ENCODE results near the gene RAMACL.
"Not testable (repeated sequence)": the region's sequence is repeated elsewhere in the genome, so short reads cannot be mapped to it uniquely, and the experiment has no call there.

RAMACL gene

DNA sequence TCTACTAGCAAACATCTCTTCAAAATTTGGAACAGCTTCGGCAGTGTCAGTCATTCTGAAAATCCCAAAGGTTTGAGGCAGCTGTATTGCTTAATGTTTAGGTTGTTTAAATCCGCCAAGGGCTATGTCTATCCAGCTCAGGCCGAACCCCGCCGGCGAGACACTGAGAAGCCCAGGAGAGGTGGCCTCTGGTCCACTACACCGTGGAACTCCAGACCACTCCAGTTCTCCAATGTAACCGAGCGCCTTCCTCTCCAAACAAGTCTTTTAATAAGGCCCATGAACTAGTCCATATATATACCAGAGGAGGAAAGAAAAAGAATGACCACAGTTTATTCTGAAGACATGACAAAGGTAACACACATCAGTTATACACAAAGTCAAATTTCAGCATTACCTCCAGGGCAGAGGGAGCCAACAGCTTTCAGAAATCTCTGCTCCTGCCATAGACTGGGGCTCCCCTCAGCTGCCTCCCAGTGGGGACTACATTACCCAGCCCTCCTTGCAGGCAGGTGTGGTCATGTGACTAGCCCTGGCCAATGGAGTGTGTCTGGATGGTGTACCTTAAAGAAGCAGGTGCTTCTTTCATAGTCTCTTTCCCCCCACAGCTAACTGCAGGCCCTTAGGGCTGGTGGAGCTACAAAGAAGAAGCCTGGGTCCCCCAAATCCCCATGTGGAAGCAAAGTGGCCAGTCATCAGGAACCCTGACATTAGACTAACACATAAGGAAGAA, at the start of gene RAMACL:
RAMACL (minus strand) TSS at position 255 of the 733 bp plus-strand sequence; CDS start at position 54, 201 bp downstream.
- DNase-seq (ENCODE audit: extremely low read depth in 1 of 2, low read depth in 1 of 2), result no peak

DNA sequence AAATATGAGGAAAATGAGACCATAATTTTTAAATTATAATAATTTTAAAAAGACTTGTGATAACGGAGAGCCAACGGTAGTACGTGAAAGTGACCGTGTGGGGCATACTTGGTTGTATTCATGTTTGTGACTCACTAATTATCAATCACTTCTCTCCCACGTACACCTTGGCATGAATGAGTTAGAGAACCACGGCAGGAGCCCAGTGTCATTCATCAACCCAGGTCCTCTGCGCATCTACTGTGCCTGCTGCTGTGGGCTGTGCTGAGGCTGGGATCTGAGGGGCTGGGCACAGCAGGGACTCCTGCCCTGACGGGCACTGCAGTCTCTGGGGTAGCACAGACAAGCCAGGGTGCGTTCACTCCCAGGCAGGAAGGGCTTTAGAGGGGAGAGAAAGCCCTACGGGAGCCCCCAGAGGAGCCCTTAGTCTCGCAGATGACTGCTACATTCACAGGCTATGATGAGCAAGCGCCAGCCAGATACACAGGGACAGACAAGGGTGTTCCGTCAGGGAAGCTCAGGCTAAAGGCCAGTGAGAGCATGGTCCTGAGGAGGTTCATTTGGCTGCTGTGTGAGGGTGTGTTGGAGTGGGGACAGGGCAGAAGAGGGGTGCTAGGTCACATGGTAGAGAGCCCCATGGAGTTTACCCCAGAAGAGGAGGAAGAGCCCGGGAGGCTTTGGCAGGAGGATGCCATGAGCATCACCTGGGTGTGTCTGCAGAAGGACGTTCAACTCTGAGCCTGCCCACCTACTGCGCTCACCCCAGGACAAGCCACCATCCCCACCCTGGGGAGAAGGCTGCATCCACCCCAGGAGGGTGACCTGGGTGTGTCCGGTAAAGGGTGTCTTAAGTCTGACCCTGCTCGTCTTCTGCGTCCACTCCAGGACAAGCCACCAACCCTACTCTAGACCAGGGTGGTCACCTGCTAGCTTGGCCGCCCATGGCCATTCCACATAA, 48.8 kb upstream of the RAMACL start:
- DNase-seq (ENCODE audit: extremely low read depth in 1 of 2, low read depth in 1 of 2), result no peak

DNA sequence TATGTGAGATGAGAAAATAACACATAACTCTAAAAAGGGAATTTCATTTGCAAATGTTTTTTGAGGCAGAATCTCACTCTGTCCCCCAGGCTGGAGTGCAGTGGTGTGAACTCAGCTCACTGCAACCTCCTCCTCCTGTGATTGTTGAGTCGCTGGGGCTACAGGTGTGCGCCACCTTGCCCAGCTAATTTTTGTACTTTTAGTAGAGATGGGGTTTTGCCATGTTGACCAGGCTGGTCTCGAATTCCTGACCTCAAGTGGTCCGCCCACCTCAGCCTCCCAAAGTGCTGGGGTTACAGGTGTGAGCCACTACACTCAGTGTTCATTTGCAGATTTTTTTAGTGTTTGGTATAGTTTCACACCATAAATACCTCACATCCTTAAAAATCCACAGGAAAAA, 48.1 kb upstream of the RAMACL start:
- DNase-seq (ENCODE audit: extremely low read depth in 1 of 2, low read depth in 1 of 2), result not testable (repeated sequence)

DNA sequence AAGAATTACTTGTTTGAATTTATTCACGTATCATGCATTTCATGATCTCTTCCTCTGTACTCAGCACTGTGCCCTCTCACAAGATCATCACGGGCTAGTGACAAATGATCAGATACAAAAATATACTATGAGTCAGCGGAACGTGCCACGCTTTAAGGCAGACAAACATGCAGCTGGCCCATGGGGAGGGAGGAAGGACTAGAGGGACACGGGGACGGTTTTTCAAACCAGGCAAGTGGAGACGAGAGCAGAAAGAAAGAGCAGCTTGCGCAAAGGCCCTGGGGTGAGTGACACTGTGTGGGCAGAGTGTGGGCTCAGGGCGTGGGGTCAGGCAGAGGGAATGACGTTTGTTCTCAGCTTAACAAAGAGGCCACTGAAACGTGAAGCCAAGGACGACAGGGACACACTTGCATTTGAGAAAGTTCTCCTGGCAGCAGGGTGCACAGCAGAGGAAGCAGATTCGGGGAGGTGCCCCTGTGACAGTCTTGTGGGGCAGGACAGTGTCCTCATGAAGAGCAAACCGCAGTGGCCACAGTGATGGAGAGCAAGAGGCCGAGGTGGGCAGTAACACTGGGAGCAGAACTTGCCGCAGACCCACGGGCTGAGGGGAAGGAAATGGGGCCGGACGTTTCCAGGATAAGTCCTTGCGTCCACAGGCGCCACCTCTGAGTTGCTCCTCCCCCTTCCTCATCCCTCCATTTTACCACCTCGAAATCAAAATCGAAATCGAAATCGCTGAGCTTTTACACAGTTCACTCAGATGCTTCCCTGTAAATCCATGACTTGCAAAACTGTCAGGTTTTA, 47.5 kb upstream of the RAMACL start:
- DNase-seq (ENCODE audit: extremely low read depth in 1 of 2, low read depth in 1 of 2), result no peak

DNA sequence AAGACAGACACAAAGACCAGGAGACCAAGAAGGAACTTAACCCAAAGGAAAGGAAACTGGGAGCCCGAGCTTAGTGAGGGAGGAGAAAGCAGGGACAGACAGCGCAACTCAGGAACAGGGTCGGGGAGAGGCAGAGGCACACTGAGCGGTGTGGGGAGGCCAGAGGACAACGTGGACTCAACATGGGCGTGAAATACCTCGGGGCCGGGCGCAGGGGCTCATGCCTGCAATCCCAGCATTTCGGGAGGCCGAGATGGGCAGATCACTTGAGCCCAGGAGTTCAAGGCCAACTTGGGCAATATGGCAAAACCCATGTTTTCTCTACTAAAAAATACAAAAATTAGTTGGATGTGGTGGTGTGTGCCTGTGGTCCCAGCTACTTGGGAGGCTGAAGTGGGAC, 46.3 kb upstream of the RAMACL start:
- no peak for DNase-seq (ENCODE audit: extremely low read depth in 1 of 2, low read depth in 1 of 2)

DNA sequence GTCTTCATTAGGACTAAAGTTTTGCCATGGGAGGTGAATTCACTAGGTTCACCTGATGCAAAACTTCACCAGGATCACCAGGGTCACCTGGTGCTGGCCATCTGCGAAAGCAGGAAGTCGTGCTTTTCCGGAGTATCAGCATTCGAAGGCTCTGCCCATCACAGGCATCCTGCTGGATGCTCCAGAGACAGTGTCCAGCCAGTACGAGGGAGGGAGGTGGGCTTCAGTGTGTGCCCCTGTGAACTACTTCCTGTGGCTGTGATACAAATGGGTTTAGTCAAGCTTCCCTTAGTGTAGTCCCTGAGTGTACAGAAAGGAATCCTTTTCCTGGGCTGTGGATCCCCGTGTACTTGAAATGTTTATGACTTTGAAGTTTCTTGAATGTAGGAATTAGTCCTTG, 44.0 kb upstream of the RAMACL start:
- DNase-seq (ENCODE audit: extremely low read depth in 1 of 2, low read depth in 1 of 2), result no peak

DNA sequence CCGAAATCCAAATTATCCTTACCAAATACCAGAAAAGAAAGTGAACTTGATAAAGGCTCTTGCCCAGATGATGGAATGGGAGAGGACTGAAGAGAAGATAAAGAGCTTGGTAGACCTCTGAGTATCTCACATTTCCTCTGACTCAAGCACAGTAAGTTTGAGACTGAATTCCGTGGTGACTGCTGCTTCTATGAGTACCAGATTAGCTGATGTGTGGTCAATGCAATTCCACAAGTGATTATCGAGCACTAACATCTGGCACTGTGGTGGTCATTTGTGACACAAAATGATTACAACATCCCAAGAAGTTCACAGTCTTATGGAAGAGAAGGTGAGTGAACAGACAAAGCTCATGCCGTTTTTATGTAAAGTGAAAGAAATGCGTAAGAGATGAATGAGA, 43.1 kb upstream of the RAMACL start:
- no peak for DNase-seq (ENCODE audit: extremely low read depth in 1 of 2, low read depth in 1 of 2)

DNA sequence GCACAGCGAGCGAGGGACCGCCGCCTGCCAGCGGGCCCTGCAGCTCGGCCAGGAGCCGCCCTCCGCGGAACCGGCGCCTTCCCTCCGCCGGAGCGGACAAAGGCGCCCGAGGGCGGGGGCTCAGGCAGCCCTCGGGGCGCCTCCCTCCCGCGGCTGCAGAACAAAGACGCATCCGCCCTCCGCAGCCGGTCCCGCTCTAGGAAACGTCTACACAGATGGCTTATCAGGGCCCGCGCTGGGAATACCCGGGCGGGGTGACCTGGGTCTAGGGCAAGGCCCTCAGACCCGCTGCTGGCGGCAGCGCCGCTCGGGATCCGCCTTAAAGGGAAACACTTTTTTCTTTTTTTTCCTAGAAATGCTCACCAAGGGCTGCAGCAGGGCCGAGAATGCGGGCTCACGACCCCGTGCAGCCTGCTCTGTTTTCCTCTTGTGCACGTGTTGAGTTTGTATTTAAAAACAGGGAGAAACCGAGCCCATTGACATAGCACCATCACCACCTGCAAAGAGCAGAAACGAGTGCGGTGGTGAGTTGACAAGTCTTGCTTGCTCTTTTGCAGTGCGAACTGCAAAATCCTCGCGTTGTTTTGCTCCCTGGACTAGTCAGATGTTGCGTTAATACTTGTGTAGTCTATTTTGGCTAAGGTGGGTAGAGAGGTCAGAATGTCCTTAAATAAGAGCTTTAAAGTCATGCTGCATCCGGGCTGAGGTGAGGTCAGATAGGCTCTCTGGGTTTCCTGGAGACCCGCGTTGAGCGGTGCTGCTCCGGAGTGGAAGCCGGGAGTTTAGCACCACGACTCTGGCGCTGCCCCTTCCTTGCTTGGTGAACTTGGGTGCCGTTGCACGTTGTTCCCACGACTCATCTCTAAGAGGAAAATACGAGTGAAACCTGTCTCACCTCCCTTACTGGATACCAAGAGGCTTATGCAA, 41.7 kb upstream of the RAMACL start:
- DNase-seq (ENCODE audit: extremely low read depth in 1 of 2, low read depth in 1 of 2), result peak in 1 of 2 donors; percentile 28

DNA sequence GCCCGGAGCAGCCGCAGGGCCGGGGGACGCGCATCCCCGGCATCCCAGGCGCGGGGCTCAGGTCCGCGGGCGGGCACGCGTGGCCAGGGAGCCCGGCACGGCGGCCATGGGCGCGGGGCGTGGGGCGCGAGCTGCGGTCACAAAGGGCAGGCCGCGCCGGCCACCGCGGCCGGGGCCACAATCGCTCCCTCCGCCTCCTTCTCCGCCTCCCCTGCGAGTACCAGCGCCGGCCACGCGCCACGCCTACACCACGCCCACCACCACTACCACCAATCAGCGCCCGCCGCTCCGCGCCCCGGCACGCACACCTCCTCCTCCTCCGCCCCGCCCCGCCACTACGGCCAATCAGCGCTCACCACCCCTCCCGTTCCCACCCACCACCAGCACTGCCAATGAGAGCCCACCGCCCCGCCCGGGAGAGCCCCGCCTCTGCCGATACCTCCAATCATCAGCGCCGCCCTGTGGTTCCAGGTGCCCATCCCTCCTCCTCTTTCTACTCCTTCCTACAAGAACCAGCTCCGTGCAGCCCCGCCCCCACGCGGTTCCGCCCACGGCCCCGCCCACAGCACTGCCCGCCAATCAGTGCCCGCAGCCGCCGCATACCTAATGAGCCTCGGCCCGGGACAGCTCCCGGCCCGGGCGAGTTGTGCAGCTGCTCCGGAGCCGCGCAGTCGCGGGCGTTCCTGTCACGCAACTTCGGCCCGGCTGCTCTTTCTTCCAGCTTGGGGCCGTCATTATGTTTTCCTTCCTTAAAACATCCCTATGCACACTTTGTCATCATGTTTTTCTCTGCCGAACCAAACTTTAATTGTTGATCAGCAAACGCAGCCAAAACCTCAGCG, 40.8 kb upstream of the RAMACL start, which contains the start of gene RPS6KA2:
RPS6KA2 (minus strand) TSS at position 219 of the 842 bp plus-strand sequence. CDS start 232 bp downstream, outside the sequence.
- peak; percentile 99 to 100 for DNase-seq (ENCODE audit: extremely low read depth in 1 of 2, low read depth in 1 of 2)

DNA sequence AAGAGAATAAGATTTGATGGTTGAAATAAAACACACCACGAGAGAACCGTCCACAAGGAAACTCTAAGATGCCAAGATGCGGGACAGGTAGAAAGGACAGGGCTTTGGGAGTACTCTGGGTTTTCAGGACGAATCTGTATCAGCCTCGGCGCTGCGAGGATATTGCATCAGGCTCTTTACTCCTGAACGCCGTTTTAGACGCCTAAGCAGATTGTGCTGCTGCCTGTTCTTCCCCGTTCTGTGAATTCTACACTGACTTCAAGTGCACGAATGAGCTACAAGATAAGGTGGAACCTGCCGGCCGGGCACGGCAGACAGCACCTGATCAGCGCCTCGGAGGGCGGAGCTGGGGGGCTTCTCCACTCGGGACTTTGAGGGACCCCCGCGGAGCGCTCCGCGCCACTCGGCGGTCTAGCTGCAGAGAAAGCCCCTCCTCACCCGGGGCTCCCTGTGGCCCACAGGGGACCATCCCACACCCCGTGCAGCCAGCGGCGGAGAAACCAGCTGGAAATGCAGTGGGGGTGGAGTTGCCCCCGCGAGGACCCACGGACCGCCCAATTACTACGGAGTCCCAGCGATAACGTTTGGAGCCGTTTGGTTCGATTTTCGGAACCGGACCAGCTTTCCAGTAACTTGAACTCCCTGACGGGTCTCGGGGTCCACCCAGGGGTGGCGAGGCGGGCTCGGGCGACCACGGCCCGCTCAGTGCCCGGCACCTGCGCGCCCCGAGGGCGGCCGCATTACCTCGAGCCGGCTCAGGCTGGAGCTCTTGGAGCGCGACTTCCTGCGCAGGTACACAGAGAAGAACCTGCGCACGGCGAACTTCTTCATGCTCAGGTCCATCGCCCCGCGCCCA, 39.9 kb upstream of the RAMACL start:
- no peak for DNase-seq (ENCODE audit: extremely low read depth in 1 of 2, low read depth in 1 of 2)

DNA sequence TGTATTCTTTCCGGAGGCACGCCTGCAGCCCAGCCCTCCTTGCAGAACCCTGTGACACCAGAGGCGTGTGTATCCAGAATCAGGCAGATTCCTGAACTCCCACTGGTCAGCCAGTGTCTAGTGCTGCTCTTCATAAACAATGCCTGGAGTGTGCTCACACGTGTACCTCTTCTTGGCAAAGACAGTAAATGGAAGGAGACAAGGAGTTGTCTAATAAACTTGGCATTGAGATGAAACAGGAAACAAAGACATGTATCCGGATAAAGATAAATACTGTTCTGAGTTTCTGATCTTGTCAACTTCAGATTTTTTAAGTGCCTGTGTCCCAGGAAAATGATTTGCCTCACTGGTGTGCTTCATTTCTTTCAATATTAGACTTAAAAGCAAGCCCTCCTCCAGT, 38.9 kb upstream of the RAMACL start:
- DNase-seq (ENCODE audit: extremely low read depth in 1 of 2, low read depth in 1 of 2), result no peak

DNA sequence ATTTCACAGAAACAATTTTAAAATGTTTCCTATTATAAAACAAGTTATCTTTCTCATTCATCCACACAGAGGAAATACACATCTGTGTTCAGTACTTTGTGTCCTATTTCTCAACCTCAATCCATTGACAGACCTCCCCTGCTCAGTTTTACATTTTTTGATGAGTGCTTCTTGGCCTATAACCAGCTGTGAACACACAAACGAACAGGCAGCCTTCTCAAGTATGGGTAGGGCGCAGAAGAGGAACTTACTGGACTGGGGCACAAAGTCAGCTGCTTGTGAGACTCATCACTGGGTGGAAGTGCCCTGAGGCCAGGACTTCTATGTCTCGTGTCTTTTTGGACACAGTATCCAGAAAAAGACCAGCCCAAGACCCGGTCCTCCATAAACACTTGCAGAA, 37.8 kb upstream of the RAMACL start:
- DNase-seq (ENCODE audit: extremely low read depth in 1 of 2, low read depth in 1 of 2), result no peak

DNA sequence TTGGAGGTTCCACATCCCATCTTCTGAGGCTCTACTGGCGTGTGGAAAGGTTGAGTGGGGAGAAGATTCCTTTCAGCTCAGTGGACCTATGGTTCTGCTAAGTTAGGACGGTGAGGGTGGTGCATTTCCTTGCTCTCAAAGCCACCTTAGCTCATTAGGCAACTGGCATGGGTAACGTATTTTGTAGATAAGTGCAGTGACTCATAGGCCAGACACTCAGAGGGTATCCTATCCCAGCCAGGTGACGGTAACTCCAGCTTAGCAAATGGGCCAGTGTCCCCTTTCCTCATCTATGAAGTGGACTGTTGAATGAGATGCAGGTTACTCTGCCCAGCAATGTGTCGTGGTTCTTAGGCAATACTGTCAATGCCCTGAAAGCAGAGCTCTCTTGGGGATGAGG, 36.8 kb upstream of the RAMACL start:
- no peak for DNase-seq (ENCODE audit: extremely low read depth in 1 of 2, low read depth in 1 of 2)

DNA sequence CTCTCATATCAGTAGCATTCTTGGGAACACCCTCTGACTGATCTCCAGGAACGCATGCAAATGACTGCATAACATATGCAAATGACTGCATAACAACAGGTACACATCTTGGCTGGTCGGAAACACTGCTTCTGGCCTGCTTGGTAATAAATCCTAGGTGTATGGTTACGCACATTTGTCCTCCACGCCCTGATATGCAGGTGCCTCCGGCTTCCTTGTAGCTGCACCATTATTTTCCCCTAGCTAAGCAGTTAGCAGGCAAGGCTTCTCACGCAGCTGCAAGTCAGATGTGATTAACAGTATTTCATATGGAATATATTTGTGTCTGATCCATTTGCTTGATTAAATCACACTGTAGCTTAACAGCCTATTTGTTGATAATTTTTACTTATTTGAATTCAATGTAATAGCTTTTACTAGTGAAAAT, 34.6 kb upstream of the RAMACL start:
- DNase-seq (ENCODE audit: extremely low read depth in 1 of 2, low read depth in 1 of 2), result no peak

DNA sequence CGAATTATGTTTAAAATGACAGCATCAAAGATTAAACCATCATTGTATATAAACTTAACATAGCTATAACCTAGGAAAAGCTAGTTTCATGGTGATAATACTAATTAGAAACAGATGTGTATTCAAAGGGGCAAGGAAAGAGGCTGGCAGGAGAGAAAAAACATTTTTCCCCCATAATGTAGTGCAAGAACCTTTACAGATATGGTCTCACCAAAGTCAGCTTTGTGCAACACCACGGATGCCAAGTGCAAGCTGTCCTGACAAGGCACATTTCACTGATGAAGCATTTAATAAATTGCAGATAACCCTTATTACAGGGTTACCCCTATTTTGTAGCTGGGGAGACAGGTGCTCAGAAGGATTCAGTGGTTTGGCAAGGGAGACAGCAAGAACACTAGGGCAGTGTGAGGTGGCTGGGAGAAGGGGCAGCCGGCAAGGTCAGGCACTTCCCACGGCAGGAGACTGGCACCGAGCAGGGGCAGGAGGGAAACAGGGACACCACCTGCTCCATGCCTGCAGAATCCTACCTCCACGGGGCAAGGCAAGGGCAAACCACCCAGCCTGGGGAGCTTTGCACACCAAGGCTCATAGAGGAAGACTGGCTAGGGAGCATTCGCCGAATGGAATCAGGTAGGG, 34.1 kb upstream of the RAMACL start:
- no peak for DNase-seq (ENCODE audit: extremely low read depth in 1 of 2, low read depth in 1 of 2)

DNA sequence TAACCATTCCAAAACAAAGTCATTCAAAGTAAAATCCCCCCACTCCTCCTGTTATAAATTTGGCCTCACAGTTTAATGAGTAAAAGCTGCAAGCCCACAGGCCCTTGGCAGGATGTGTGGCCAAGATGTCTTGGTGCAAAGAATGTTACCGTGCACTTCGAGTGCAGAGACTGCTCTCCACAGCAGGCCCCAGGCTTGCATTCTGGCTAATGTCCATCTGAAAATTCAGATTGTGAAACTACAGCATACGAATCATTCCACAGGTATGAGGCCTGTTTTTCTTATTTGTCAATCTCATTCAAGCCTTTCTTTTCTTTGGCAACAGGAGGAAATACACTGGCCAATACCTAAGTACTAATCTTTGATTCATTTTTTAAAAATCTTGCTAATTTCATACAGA, 33.4 kb upstream of the RAMACL start:
- no peak for DNase-seq (ENCODE audit: extremely low read depth in 1 of 2, low read depth in 1 of 2)

DNA sequence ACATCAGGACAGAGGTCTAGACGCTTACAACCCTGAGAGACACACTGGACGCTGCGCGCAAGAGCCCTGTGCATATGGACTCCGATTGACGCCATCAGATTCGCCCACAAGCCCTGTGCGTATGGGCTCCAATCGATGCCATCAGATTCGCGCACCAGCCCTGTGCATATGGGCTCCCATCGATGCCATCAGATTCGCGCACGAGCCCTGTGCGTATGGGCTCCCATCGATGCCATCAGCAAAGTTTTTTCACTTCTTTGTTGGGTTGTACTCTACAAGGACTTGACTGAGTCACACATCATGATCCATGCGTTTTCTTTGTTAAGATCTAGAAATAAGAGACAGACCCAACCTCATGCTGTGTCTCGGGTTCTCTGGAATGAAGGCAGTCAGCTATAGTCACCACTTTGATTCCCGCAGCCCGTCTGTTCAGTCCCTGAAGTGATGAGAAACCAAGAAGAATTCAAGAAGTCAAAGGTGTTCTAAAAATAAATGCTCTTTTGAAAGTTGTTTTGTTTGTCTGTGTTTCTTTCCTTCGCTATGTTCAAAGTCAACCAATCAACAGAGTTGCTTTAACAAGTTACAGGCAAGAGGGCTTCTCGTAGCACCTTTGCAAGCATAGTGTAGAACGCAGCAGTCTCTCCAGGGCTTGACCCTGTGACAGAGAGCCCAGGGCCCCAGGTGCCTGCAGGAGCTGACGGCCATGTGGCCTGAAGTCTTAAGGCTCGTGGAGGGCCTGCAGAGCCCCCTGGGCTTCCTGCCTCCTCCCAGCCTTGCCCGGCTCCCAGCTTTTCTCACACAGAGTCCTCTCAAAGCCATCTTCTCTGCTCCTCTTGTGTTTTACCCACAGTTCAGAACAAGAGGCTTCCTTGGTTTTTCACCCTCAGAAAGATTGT, 32.6 kb upstream of the RAMACL start:
- no peak for DNase-seq (ENCODE audit: extremely low read depth in 1 of 2, low read depth in 1 of 2)
